Activated T-helper 9 cell treated with anti-CD3 and anti-CD28 coated beads, Interleukin-2, amount 50 U/mL, for 16 hours (primary cell): ENCODE measurements around the gene FAM107A.
"Not testable (repeated sequence)": the region's sequence is repeated elsewhere in the genome, so short reads cannot be mapped to it uniquely, and the experiment has no call there.

Source experiments
- DNase-seq: peaks from one replicate; pipeline ENCODE4 v3.0.0-alpha.2; 2020; ENCODE audit warnings: low read depth

Gene FAM107A

GRCh38 chr3:58535531-58536500, 41.4 kb downstream of the FAM107A start:
- DNase-seq = no peak

- DNase-seq = no peak
These were observed 42.3 kb downstream of the FAM107A start for GRCh38 chr3:58534592-58535494.

GRCh38 chr3:58532794-58533220, 44.4 kb downstream of the FAM107A start:
- DNase-seq = peak; percentile 67

- DNase-seq = no peak
These were observed 45.2 kb downstream of the FAM107A start for GRCh38 chr3:58531956-58532355.

GRCh38 chr3:58531555-58531954, 45.6 kb downstream of the FAM107A start:
- DNase-seq = no peak

- DNase-seq = no peak
These were observed 46.8 kb downstream of the FAM107A start for GRCh38 chr3:58530354-58530865.

- no peak for DNase-seq
These were observed 47.5 kb downstream of the FAM107A start for GRCh38 chr3:58529516-58530353.

- no peak for DNase-seq
These were observed 48.6 kb downstream of the FAM107A start for GRCh38 chr3:58528629-58529028.

- DNase-seq = not testable (repeated sequence)
These were observed 49.8 kb downstream of the FAM107A start for GRCh38 chr3:58527440-58527839.

- DNase-seq = no peak
These were observed 50.7 kb downstream of the FAM107A start for GRCh38 chr3:58526515-58526957.

GRCh38 chr3:58524326-58524888, 52.8 kb downstream of the FAM107A start:
- DNase-seq = no peak

- no peak for DNase-seq
These were observed 54.3 kb downstream of the FAM107A start for GRCh38 chr3:58522759-58523425.

- DNase-seq = no peak
These were observed 55.1 kb downstream of the FAM107A start for GRCh38 chr3:58521917-58522631.

GRCh38 chr3:58521336-58521670, 55.9 kb downstream of the FAM107A start:
- no peak for DNase-seq

- no peak for DNase-seq
These were observed 56.5 kb downstream of the FAM107A start for GRCh38 chr3:58520403-58521335.

- no peak for DNase-seq
These were observed 57.4 kb downstream of the FAM107A start for GRCh38 chr3:58519668-58520402.

- DNase-seq = no peak
These were observed 58.9 kb downstream of the FAM107A start for GRCh38 chr3:58518291-58518789.

- DNase-seq = no peak
These were observed 62.8 kb downstream of the FAM107A start for GRCh38 chr3:58514405-58514804.
